ENCODE data around the gene EPHA2.

EPHA2 gene

GRCh38 chr1:16184557-16185303, 28.9 kb upstream of the EPHA2 start:
- DNase-seq (ENCODE audit: low spot score) (no peak), FAIRE-seq (no peak)

- FAIRE-seq (no peak), DNase-seq (ENCODE audit: low spot score) (no peak)
These were observed 28.1 kb upstream of the EPHA2 start for GRCh38 chr1:16183765-16184556.

DNA sequence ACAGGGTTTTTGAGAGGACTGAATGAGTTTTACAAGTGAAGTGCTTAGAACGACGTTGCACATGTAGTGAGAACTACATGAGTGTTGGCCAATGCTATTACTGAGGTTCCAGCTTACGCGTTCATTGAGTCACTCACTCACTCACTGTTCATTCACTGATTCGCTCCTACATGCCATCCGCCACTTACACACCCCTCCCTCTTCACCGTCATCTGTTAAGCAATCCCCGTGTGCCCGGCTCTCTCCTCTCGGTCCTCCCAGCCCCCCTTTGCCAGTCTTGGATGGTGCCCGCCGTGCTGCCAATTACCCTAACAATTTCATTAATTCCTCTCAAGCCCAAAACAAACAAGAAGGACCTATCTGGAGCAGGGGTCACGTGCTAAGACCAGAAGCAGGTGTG, 27.3 kb upstream of the EPHA2 start:
- peak; percentile 31 for DNase-seq (ENCODE audit: low spot score)
- FAIRE-seq: no peak

GRCh38 chr1:16181887-16182719, 26.2 kb upstream of the EPHA2 start:
- FAIRE-seq (peak; percentile 87), DNase-seq (ENCODE audit: low spot score) (peak; percentile 91)

DNA sequence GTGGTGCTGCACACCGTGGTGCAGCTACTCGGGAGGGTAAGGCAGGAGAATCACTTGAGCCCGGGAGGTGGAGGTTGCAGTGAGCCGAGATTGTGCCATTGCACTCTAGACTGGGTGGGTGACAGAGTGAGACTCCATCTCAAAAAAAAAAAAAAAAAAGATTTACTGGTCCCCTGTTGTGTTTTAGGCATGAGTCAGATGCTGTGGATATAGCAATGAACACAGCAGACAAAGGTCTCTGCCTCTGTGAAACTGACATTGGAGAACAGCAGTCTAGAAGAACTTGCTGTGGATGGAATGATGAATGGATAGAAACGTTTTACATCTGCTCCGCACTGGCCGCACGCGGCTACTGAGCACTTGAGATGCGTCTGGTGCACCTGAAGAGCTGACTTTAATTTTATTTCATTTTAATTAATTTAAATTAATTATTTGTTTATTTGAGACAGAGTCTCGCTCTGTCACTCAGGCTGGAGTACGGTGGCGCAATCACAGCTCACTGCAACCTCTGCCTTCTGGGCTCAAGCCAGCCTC, 24.5 kb upstream of the EPHA2 start:
- FAIRE-seq: no peak
- peak; percentile 52 for DNase-seq (ENCODE audit: low spot score)

GRCh38 chr1:16178596-16179497, 23.0 kb upstream of the EPHA2 start:
- FAIRE-seq (peak; percentile 87), DNase-seq (ENCODE audit: low spot score) (peak; percentile 73)

DNA sequence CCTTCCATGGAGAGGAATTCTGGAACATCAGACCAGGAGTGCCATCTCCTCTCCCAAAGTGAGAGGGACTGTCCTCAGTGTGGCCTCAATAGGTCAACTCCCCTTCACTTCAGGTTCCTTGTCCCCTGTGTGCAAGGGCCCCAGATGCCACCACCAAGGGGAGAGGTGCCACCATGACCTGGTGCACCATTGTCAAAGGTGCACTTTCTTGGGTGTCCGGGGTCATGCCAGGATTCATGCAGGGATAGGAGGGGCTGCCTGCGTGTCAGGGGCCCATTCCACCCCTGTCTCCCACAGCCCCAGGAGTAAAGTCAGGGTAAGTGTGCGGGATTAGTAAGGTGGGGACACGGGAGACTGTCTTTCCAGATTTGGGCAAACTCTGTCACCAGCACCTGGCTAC, 21.4 kb upstream of the EPHA2 start:
- DNase-seq (ENCODE audit: low spot score): no peak
- FAIRE-seq: no peak

DNA sequence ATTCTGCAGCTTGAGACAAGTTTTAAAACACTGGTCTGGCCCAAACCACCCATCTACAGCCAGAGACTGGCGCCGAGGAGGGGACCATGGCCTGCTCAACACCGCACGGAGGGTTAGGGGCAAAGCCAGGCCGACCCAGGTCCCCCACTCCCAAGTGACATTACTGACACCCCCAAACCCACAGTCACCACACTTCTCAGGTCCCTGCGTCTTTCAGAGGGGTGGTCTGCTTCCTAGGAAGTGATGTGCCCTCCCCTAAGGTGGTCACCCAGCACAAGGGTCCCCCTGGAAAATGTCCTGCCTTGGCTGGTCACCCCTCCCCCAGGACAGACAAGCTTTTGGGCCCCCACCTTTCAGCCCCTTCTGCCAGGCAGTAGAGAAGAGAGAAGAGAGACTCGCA, 20.8 kb upstream of the EPHA2 start:
- FAIRE-seq (no peak), DNase-seq (ENCODE audit: low spot score) (no peak)

DNA sequence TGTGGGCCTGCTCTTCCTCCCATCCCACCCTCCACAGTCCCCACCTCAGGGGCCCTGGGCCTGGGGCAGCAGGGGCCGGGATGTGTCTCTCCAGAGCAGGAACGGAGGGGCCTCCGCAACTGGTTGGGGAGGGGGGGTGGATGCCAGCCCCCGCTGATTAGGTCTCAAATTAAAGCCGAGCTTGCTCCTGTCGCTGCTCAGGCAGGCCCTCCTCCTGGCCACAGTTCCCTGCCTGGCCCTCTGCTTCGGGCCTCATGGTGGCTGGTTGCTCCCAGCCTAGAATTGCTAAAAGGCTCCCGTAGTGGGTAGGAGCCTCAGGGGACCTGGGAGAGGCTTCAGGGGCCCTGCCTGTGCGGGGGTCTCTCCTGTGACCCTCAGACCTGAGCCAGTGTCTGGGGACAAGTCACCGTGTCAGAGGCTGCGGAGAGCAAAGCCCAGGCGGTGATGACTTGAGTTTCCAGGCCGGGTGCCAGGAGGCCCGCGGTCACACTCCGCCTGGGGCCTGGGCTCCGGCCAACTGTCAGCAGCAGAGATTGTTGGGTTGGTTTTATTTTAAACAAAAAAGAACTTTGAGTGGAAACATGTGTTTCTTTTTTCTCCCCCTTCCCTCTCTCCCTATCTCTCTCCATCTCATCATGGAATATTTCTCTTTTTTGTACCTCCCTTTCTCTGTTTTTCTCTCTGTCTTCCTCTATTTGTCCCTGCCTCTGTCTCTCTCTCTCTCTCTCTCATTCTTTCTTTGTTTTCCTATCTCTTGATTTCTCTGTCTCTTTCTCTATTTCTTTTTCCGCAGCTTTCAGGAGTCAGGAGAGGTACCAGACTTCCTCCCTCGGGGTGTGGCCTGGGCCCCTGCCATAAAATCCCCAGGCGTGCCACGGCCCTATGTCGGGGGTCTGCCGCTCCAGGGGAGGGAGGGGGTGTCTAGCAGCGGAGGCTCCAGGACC, 20.0 kb upstream of the EPHA2 start:
- DNase-seq (ENCODE audit: low spot score) (peak; percentile 79), FAIRE-seq (peak; percentile 88)

DNA sequence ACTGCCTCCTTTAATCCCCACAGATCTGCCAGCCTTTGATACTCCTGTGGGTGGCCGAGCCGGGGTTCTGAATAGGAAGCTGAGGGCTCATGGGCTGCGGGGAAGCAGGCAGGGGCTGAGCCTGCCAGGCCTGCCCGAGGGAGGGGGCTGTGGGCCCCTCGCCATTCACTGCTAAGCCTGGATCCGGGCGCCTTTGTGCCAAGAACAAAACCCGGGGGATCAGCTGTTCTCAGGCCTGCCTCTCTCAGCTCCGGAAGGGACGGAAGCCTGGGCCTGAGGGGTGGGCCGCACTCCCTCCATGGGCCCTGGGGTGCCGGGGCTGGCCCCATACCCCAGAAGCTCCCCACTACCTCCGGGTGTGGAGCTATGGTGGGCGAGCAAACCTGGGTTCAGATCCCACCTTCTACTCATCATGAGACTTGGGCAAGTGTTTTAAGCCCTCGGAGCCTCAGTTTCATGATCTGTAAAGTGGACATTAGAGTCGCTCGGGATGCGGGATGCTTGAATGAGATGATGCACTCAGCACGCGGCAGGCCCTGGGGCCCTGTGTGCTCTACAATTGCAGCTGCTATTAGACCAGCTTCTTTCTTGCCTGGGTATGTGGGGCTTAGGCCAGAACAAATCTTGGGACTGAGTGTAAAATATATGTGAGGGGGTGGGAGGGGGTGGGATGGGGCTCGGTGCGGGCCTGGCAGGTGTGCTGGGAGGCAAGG, 19.2 kb upstream of the EPHA2 start:
- FAIRE-seq (no peak), DNase-seq (ENCODE audit: low spot score) (no peak)

- DNase-seq (ENCODE audit: low spot score): no peak
- no peak for FAIRE-seq
These were observed 18.5 kb upstream of the EPHA2 start for GRCh38 chr1:16174261-16174868.

- DNase-seq (ENCODE audit: low spot score) (peak; percentile 97), FAIRE-seq (no peak)
These were observed 17.8 kb upstream of the EPHA2 start for GRCh38 chr1:16173447-16174260.

GRCh38 chr1:16172964-16173446, 17.1 kb upstream of the EPHA2 start:
- FAIRE-seq: peak; percentile 84
- DNase-seq (ENCODE audit: low spot score): peak; percentile 94

DNA sequence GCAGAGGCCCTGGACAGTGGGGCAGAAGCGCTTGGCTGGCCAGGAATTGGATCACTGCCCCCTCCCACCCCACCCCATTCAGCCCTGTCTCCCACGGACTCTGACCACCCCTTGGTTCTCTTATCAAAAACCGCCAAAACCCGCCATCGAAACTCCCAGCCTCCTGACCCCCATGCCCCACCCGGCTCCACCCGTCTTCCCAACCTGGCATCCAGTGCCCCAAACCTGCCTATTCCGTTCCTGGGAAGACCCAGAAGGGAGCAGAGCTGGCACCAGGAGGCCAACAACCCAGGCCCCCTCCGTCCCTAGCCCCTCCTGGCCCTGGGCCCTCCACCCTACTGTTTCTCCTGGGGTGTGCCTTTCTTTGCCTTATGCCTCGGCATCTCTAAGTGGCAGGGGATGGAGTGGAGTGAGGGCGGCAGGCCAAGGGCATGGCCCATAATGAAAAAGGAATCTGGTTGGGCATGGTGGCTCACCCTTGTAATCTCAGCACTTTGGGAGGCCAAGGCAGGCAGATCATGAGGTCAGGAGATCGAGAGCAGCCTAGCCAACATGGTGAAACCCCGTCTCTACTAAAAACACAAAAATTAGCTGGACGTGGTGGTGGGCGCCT, 16.5 kb upstream of the EPHA2 start:
- no peak for DNase-seq (ENCODE audit: low spot score)
- no peak for FAIRE-seq

GRCh38 chr1:16171314-16172151, 15.7 kb upstream of the EPHA2 start:
- no peak for FAIRE-seq

GRCh38 chr1:16170283-16170673, 14.4 kb upstream of the EPHA2 start:
- no peak for FAIRE-seq
- no peak for DNase-seq (ENCODE audit: low spot score)

More at GRCh38 chr1:16171314-16172151, 15.7 kb upstream of the EPHA2 start:
- peak; percentile 47 for DNase-seq (ENCODE audit: low spot score)
